ENCODE measurements around the gene RGS6.

RGS6 gene

GRCh38 chr14:72419226-72419775 is 487.1 kb downstream of the RGS6 start:
- no peak for DNase-seq

DNA sequence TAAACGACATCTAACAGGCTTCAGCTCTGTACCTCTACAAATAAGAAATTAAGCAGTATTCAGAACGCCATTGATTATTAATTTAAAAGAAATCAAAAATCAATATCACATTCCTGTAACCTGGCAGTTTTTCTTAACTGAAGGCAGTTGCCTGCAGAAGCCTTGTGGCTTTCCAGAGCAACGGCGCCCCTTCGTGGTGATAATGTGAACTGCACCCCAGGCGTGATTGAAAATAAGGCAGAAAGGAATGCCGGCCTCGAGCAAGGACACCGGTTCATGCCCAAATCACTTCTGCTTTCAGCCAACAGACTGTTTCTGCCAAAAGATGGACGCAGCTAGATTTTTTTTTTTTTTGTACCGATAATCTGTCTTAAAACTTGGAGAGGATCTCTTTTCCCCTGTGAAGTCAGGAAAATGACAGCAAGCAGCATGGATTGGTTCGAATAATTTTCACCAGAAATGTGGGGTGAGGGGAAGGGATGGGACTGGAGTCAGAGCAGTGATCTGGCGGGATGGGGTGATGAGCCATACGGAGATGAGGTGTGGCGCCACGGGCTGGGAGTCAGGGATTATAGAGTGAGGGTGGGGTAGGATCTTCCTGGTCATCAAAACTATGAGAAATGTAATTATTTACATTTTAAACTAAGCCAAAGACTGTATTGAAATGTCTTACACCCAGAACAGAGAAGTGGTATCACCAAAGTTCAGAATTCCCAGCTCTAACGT is 488.7 kb downstream of the RGS6 start:
- DNase-seq, result peak; percentile 4

GRCh38 chr14:72423957-72424356 is 491.7 kb downstream of the RGS6 start:
- no peak for DNase-seq

DNA sequence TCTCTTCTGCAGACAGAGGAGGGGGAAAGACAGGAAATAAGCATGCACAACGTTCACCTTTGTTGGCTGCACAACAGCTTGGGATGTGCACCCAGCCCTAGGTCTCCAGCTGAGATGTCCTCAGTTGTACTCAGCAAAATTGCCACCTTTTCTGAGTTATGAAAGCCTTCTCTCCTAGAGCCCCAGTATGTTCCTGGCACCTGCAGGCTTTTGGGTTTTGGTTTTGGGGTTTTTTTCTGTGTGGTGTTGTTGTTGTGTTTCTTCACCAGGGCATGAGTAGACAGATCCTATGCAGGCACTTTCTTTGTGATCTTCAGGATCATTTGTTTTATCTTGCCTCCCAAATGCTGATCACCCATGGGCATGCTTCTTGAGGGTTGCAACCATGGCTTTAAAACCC is 498.2 kb downstream of the RGS6 start:
- DNase-seq, result no peak

GRCh38 chr14:72432748-72433147 is 500.5 kb downstream of the RGS6 start:
- DNase-seq, result no peak

- no peak for DNase-seq
Observed at GRCh38 chr14:72433511-72433910, 501.3 kb downstream of the RGS6 start.

DNA sequence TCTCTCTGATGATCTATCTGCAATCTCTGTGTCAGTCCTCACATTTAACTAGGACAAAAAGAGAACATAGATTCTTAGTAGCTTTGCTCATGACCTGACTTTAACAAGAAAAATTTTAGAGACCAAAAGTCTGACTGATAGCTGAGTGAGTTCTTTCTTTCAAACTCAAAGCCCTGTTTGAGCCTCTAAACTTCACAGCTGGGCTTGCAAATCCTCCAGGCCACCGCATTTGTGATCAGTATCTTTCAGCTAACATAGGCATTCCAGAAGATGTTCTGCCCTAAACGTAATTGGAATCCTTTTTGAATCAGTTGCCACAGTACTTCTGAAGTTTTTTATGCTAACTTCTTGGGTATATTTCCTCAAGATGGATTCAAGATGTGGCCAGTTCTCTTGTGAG is 502.6 kb downstream of the RGS6 start:
- no peak for DNase-seq

GRCh38 chr14:72439707-72440106 is 507.5 kb downstream of the RGS6 start:
- no peak for DNase-seq

DNA sequence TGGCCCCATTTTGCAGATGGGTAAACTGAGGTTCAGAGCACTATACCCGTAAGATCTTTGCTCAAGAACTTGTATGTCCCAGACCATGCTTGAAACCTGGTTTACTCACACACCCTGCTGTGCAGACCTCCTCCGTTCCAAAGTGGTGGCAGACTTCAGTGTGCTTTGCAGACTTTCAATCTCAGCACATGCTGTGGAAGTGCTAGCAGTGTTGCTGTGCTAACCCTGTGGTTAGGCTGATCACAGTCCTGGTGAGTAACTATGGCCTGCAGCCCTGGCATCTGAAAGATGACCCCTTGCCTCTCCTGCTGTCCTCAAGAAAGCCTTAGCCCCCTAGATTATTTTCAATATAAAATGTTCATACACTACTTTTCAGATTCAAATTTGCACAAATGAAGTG is 511.0 kb downstream of the RGS6 start:
- DNase-seq, result no peak

GRCh38 chr14:72443991-72444441 is 511.8 kb downstream of the RGS6 start:
- DNase-seq, result no peak

GRCh38 chr14:72444701-72445100 is 512.5 kb downstream of the RGS6 start:
- no peak for DNase-seq

DNA sequence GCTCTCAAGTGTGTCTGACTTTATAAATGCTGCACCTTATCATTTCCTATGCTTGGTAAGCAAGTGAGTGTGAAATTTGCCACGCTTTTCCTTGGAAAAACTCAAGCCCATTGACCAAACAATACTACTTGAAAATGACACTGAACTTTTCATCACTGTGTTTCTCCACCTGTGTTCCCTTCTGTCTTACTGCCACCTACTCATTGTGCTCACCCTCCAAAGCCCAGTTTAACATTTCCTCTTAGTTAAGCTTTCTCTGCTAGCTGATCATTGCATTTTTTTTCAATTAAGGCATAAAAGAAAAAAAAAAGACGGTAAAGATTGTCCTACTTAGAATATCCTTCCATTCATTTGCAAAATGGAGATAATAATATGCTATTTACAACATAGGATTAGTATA is 516.0 kb downstream of the RGS6 start:
- no peak for DNase-seq

DNA sequence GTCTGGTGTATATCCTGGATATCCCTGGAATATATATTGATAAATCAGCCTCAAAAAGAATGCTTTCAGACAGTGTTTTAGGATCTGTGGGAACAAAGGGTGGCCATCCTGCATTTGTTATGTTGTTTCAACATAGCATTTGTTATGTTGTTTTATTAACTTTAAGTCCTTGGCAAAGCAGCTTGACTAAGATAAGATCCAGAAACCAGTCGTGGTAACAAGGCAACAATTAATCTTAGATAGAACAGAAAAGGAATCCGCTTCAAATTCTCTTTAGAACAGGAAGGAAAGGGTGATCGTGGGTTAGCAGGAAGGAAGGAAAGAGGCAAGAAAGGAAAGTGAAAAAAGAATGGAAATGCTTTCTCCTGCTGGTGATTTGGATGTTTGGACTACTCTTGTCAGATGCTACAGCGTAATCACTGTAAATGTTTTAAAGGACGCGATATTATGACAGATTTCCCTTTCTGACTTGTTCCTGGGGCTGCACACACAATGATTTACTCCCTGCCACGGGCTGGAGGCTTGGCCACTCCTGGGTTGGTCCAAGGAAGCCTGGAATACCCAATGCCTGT is 518.3 kb downstream of the RGS6 start:
- DNase-seq, result no peak

DNA sequence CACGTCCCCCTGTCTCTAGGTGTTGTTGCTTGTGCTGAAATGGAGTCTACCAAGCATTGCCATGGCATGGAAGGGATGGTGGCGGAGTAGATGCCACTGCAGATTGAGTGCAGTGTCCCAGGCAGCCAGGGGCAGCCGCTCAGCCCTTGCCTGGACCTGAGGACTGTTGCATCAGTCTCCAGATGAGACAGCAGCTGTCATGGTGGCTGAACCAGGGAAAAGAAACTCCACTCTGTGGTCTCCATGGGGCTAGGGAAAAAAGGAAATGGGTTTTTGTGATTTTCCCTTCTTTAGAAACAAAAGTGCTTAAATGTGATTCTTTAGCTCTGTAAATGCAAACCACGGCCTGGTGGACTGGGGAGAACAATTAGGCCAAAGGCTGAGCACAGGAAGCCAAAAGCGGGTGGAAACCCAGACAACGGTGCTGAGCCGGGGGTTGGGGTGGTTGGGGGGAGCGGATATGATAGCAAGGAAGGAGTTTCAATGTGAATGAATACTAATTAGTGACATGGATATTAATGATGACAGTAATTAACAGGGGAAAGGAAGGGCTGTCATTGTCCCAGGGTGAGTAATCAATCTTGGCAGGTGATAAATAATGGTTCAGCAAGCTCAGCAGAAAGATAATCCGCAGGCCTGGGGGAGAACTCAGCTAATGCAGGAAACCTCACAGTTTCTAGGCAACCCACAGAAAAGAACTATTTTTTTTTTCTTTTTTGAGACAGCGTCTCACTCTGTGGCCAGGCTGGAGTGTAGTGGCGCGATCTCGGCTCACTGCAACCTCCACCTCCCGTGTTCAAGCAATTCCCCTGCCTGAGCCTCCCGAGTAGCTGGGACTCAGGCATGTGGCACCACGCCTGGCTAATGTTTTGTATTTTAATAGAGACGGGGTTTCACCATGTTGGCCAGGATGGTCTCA is 519.1 kb downstream of the RGS6 start:
- no peak for DNase-seq

GRCh38 chr14:72452774-72453173 is 520.5 kb downstream of the RGS6 start:
- no peak for DNase-seq

GRCh38 chr14:72454388-72455160 is 522.3 kb downstream of the RGS6 start:
- DNase-seq, result no peak

GRCh38 chr14:72457641-72458040 is 525.4 kb downstream of the RGS6 start:
- DNase-seq, result no peak

GRCh38 chr14:72462056-72462455 is 529.8 kb downstream of the RGS6 start:
- no peak for DNase-seq

DNA sequence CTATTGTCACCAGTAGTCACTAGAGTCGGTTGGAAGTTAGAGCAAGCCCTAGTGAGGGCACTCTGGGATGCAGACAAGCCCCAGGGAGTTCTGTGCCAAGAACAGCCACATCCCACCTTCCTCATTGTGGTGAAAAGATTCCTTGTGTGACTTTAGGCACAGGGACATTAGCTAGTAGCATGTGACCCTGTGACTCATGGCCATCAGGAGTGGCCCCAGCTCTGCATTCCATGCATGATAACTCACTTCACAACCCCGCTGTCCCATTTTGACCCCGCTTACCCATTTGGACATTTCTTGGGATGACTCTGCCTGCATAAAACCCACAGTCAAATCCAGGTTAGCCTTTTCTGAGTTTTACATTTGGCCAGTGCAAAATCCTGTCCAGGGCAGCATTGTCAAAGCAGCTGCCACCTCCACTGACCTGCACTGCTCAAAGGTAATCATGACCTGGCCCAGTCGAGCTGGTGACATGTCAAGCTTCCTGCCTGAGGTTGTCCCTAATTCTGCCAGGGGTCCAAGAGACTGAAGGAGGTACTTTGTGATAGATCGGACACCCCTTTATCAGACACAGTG is 531.1 kb downstream of the RGS6 start:
- DNase-seq, result no peak

DNA sequence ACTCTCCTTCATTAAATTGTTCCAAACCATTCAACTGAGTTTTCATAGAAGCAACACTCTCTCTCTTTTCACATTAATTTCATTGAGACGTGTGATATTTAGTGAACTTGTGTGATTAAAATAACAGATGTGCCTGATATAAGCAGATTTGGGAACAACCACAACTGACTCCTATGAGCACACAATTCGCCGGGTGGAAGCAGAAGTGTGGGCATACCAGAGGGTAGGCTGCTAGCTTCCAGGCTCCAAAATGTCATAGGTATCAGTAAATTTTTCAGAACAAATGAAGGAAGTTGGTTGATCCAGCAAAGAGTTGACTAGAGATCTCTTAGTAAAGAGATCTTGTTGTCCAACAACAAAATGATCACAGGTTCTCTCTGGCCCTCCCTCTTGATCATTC is 532.0 kb downstream of the RGS6 start:
- no peak for DNase-seq

- DNase-seq, result no peak
Observed at GRCh38 chr14:72466325-72466724, 534.1 kb downstream of the RGS6 start.

- no peak for DNase-seq
Observed at GRCh38 chr14:72471346-72471745, 539.1 kb downstream of the RGS6 start.

Measured in NCI-H1436 (cell line).